Measurements from ENCODE around the gene ANAPC2.
A peak's percentile ranks its signal among the peaks of the same experiment; 100 is the strongest.

Gene ANAPC2

GRCh38 chr9:137188490-137189296, at the start of gene ANAPC2, which contains the start of gene SSNA1:
Gene ANAPC2, minus strand, starts transcription at chr9:137188560. Its CDS starts 28 bp downstream, at chr9:137188532.
Gene SSNA1, plus strand, starts transcription at chr9:137188676. Its CDS starts 51 bp downstream, at chr9:137188727.
- DNase-seq (ENCODE audit: low read depth), result peak; percentile 84

- no peak for DNase-seq (ENCODE audit: low read depth)
Measured at GRCh38 chr9:137236936-137237421, 48.6 kb upstream of the ANAPC2 start.

GRCh38 chr9:137236238-137236935, 48.0 kb upstream of the ANAPC2 start:
- peak; percentile 77 for DNase-seq (ENCODE audit: low read depth)

GRCh38 chr9:137235424-137236237, 47.3 kb upstream of the ANAPC2 start:
- DNase-seq (ENCODE audit: low read depth), result no peak

GRCh38 chr9:137234758-137235423, 46.5 kb upstream of the ANAPC2 start:
- no peak for DNase-seq (ENCODE audit: low read depth)

- no peak for DNase-seq (ENCODE audit: low read depth)
Measured at GRCh38 chr9:137234055-137234697, 45.8 kb upstream of the ANAPC2 start.

- no peak for DNase-seq (ENCODE audit: low read depth)
Measured at GRCh38 chr9:137233143-137233980, 45.0 kb upstream of the ANAPC2 start.

GRCh38 chr9:137232510-137232909, 44.1 kb upstream of the ANAPC2 start:
- no peak for DNase-seq (ENCODE audit: low read depth)

- DNase-seq (ENCODE audit: low read depth), result no peak
Measured at GRCh38 chr9:137232101-137232500, 43.7 kb upstream of the ANAPC2 start.

- DNase-seq (ENCODE audit: low read depth), result no peak
Measured at GRCh38 chr9:137231372-137232039, 43.1 kb upstream of the ANAPC2 start.

- DNase-seq (ENCODE audit: low read depth), result no peak
Measured at GRCh38 chr9:137230705-137231371, 42.5 kb upstream of the ANAPC2 start, which contains the start of gene SLC34A3. Gene SLC34A3, plus strand, starts transcription at chr9:137230901. Its CDS starts 802 bp downstream, at chr9:137231703.

- no peak for DNase-seq (ENCODE audit: low read depth)
Measured at GRCh38 chr9:137229903-137230704, 41.7 kb upstream of the ANAPC2 start.

GRCh38 chr9:137228968-137229896, 40.9 kb upstream of the ANAPC2 start:
- DNase-seq (ENCODE audit: low read depth), result no peak

GRCh38 chr9:137228506-137228967, 40.2 kb upstream of the ANAPC2 start:
- DNase-seq (ENCODE audit: low read depth), result no peak

- no peak for DNase-seq (ENCODE audit: low read depth)
Measured at GRCh38 chr9:137227853-137228505, 39.6 kb upstream of the ANAPC2 start.

Data from T-helper 22 cell (primary cell).